SH-SY5Y (cell line): Measurements from ENCODE around the gene COL6A3.

Source experiments
- GATA2 ChIP-seq: IDR thresholded peaks from 2 replicates; pipeline ENCODE4 v1.6.1; 2011; ENCODE audit warnings: mild to moderate bottlenecking, low read depth, low read length
- GATA3 ChIP-seq: IDR thresholded peaks from 2 replicates; pipeline ENCODE4 v1.6.1; 2011; ENCODE audit warnings: low read depth, mild to moderate bottlenecking, low read length, moderate library complexity

DNA sequence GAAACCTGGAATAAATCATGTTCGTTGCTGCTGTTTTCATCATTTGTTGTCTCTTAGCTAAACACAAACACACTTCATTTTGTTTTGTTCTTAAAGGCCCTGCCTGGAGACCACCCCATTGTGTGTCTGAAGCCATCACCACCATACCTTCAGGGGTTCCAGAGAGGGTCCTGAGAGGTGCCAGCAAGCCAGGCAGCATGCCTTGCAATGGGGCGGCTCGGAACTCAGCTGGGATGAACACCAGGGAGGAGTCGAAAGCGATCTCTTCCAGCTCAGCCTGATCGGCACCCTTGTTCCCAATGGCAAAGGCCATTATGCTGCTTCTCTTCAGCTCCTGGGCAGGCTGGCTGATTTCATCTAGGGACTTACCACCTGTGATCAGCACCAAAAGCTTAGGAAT lies 33.2 kb downstream of the COL6A3 start:
- TF ChIP-seq GATA2 (no peak), GATA3 (no peak)
